Heart left ventricle (tissue), 13 donors: ENCODE data around the gene GPR68.

Experiments used
- POLR2A ChIP-seq, 2 donors: fragments of 450-650 bp; IDR thresholded peaks; one replicate each; pipeline ENCODE4 v1.6.1; 2017; ENCODE audit warnings: antibody characterized with exemption in 2 of 2, mild to moderate bottlenecking in 2 of 2, moderate library complexity in 2 of 2
- TF ChIP-seq, protein P1 (sequence below), 12 donors: fragments of 200-600 bp; sonication (generic) in 4 of 12; IDR thresholded peaks; one replicate each; pipeline versions ENCODE4 v1.5.0 to v1.8.0; 2018 to 2022; ENCODE audit warnings: antibody characterized with exemption in 12 of 12, mild to moderate bottlenecking in 5 of 12
- donor health status: ischemic (EF 13 %, LVEDD 7.1; RV severe dilation, severe dysfunction).
- donor health status: DM: no; HTN: yes; CAD: no.
- donor health status: DM: no; HTN: no; CAD: no.
- donor health status: ischemic (EF 25% LVEDD 6.9; RV normal size, moderate dysfunction).
- donor health status: ischemic (EF 25% LVEDD 5.7; RV mildly dilated, moderate dysfunction).
- donor health status: ischemic (EF 35%, LVEDD 5.7; RV mildly dilated, moderate dysfunction).
- donor health status: nonischemic (EF 11% LVEDD 7.7; RV severe dilation, severe dysfunction).
- donor health status: DM: yes; HTN: yes; CAD: no.
- donor health status: PGD.
- donor health status: ischemic (EF 29% LVEDD 5.4; RV normal size, mild dysfunction).
- donor health status: nonischemic (EF 23%, LVEDD 6.1; RV moderate dilation, normal function).

DNA sequence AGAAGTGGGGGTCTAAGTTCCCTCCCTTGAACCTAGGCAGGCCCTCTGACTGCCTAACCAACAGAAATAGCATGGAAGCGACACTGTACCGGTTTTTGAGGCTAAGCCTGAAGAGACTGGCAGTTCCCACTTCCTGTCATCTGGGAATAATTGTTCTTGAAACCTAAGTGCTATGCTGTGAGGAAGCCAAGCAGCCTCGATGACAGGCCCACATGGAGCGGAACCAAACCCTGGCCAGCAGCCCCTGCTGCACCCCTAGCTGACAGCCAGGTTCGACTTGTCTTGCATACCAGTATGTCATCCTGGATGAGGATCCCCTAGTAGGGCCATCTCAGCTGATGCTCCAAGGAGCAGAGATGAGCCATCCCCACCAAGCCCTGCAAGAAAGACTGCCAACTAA lies 6.4 kb upstream of the GPR68 start:
- no peak for TF ChIP-seq POLR2A (IDR thresholded peaks at IDR 0.05)
- TF ChIP-seq, protein P1, sequence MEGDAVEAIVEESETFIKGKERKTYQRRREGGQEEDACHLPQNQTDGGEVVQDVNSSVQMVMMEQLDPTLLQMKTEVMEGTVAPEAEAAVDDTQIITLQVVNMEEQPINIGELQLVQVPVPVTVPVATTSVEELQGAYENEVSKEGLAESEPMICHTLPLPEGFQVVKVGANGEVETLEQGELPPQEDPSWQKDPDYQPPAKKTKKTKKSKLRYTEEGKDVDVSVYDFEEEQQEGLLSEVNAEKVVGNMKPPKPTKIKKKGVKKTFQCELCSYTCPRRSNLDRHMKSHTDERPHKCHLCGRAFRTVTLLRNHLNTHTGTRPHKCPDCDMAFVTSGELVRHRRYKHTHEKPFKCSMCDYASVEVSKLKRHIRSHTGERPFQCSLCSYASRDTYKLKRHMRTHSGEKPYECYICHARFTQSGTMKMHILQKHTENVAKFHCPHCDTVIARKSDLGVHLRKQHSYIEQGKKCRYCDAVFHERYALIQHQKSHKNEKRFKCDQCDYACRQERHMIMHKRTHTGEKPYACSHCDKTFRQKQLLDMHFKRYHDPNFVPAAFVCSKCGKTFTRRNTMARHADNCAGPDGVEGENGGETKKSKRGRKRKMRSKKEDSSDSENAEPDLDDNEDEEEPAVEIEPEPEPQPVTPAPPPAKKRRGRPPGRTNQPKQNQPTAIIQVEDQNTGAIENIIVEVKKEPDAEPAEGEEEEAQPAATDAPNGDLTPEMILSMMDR (IDR thresholded peaks at IDR 0.05), result no peak
